ENCODE measurements around the gene GOLGA7B. TPM values are rescaled to one million over a fixed set of nuclear protein-coding genes. Genes with fewer than 3 reads are reported as not detected.

GOLGA7B gene
- total RNA-seq, 6 donors from 2014 or later = 1.0 to 2.6 (median 1.1) TPM

GRCh38 chr10:97875391-97875790, 25.7 kb downstream of the GOLGA7B start:
- TF ChIP-seq CTCF (IDR thresholded peaks at IDR 0.05) (no peak), POLR2AphosphoS5 (IDR thresholded peaks at IDR 0.05) (no peak), POLR2A (IDR thresholded peaks at IDR 0.05) (no peak), EP300 (IDR thresholded peaks at IDR 0.05) (no peak)
- no peaks in the 10 kb centered on the region for H3K27me3 ChIP-seq
- ATAC-seq (ENCODE audit: low FRiP score in 2 of 2) = no peak

DNA sequence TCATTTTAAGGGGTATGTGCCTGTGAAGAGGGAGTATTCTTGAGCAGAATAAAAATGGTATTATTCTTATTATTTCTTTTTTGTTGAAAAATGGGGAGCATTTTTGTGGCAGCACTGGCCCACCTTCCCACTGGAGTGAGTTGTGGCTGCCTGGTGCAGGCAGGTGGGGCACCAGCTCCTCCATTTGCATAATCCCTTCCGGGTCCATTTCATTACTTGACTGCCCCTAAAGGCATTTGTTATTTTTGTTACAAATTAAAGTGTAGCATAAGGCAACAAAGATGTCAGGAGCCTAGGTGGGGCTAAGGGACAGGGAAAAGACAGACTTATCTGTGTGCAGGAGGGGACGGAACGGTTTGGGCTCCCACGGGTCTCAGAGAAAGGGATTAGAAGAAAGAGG, 26.8 kb downstream of the GOLGA7B start:
- 61 to 71% methylated on average over 4 of the region's 4 CpGs for WGBS, 2 donors
- Histone ChIP-seq H3K4me1 (no peaks in the 10 kb centered on the region), H3K36me3 (no peaks in the 10 kb centered on the region), H3K27ac (no peak overlapping the region), H3K9me3 (no peaks in the 10 kb centered on the region), H3K27me3 (no peaks in the 10 kb centered on the region), H3K4me3 (no peak overlapping the region)
- ATAC-seq (ENCODE audit: low FRiP score in 2 of 2) (no peak), DNase-seq (no peak)
- TF ChIP-seq POLR2A (IDR thresholded peaks at IDR 0.05) = no peak
- no peak for TF ChIP-seq CTCF (IDR thresholded peaks at IDR 0.05)
- TF ChIP-seq POLR2AphosphoS5 (IDR thresholded peaks at IDR 0.05) = no peak
- no peak for TF ChIP-seq EP300 (IDR thresholded peaks at IDR 0.05)

More at GRCh38 chr10:97875391-97875790, 25.7 kb downstream of the GOLGA7B start:
- H3K4me3 ChIP-seq = no peak overlapping the region
- no peaks in the 10 kb centered on the region for H3K36me3 ChIP-seq
- DNase-seq = no peak
- H3K4me1 ChIP-seq = no peaks in the 10 kb centered on the region
- H3K9me3 ChIP-seq = no peaks in the 10 kb centered on the region
- H3K27ac ChIP-seq = no peak overlapping the region
- 41 to 63% methylated on average over 4 to 7 of the region's 7 CpGs for WGBS, 2 donors

DNA sequence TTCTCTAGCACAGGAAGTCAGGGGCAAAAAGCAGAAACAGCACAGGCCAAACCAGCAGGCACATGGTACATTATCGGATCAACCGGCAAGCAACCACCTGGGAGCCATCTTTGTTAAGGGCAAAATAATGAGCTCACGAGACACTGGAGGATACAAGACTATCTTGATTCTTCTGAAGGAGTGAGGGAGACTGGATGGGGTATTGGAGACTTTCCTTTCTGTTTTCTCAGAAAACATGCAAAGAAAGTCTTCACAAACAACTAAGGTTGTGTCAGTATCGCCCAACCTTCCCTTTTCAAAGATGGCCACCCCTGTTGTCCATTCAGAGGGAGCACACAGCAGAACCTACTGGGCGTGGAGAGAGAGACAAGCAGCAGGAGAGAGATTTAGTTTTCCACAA, 29.6 kb downstream of the GOLGA7B start:
- H3K27ac ChIP-seq = no peak overlapping the region
- H3K4me3 ChIP-seq = no peak overlapping the region
- WGBS, 2 donors = 90 to 91% methylated on average over 5 of the region's 5 CpGs
- no peak for ATAC-seq (ENCODE audit: low FRiP score in 2 of 2)
- H3K4me1 ChIP-seq = no peaks in the 10 kb centered on the region
- H3K9me3 ChIP-seq = no peaks in the 10 kb centered on the region
- no peaks in the 10 kb centered on the region for H3K36me3 ChIP-seq
- no peaks in the 10 kb centered on the region for H3K27me3 ChIP-seq
- DNase-seq = no peak
- TF ChIP-seq POLR2A (IDR thresholded peaks at IDR 0.05) (no peak), CTCF (IDR thresholded peaks at IDR 0.05) (no peak), EP300 (IDR thresholded peaks at IDR 0.05) (no peak), POLR2AphosphoS5 (IDR thresholded peaks at IDR 0.05) (no peak)

GRCh38 chr10:97880109-97880508, 30.5 kb downstream of the GOLGA7B start:
- Histone ChIP-seq H3K36me3 (no peaks in the 10 kb centered on the region), H3K9me3 (no peaks in the 10 kb centered on the region), H3K4me1 (no peaks in the 10 kb centered on the region), H3K4me3 (no peak overlapping the region), H3K27ac (no peak overlapping the region), H3K27me3 (no peaks in the 10 kb centered on the region)
- ATAC-seq (ENCODE audit: low FRiP score in 2 of 2) (no peak), DNase-seq (no peak)
- TF ChIP-seq POLR2A (IDR thresholded peaks at IDR 0.05) (no peak), CTCF (IDR thresholded peaks at IDR 0.05) (no peak), EP300 (IDR thresholded peaks at IDR 0.05) (no peak), POLR2AphosphoS5 (IDR thresholded peaks at IDR 0.05) (no peak)
- WGBS, 2 donors = 93 to 97% methylated on average over 8 to 9 of the region's 10 CpGs

Data from upper lobe of left lung (tissue), 6 donors.